HepG2 (cell line): ENCODE data around the gene SLC9A8. TPM values are rescaled to one million over a fixed set of nuclear protein-coding genes. Genes with fewer than 3 reads are reported as not detected.

Source experiments
- BCLAF1 ChIP-seq: fragments of 450-650 bp; IDR thresholded peaks from 2 replicates; pipeline ENCODE4 v1.6.1; 2017; ENCODE audit warnings: mild to moderate bottlenecking
- E2F2 ChIP-seq: sonication (generic); formaldehyde crosslinking; IDR thresholded peaks from 2 replicates; pipeline ENCODE4 v1.4.0; 2020; ENCODE audit warnings: missing genetic modification reagents, borderline replicate concordance
- ISL2 ChIP-seq: sonication (generic); formaldehyde crosslinking; IDR thresholded peaks from 2 replicates; pipeline ENCODE4 v1.5.0; 2020; ENCODE audit warnings: missing genetic modification reagents
- MXI1 ChIP-seq: IDR thresholded peaks from 3 replicates; pipeline ENCODE4 v1.6.1; 2012; ENCODE audit warnings: low read depth, low read length, inconsistent platforms, borderline replicate concordance
- REST ChIP-seq, 2 experiments: IDR thresholded peaks; 2 replicates each; pipeline ENCODE4 v1.6.1; 2011 to 2012; ENCODE audit warnings: low read length in 2 of 2, borderline replicate concordance in 1 of 2, low read depth in 1 of 2, mild to moderate bottlenecking in 1 of 2, moderate library complexity in 1 of 2
- SNAPC4 ChIP-seq: sonication (generic); formaldehyde crosslinking; IDR thresholded peaks from 2 replicates; pipeline ENCODE4 v1.4.0; 2020; ENCODE audit warnings: mild to moderate bottlenecking, missing genetic modification reagents
- ZBTB43 ChIP-seq: sonication (generic); formaldehyde crosslinking; conservative IDR thresholded peaks from 2 replicates; pipeline ENCODE4 v1.4.0; 2020; ENCODE audit warnings: missing genetic modification reagents
- ZNF264 ChIP-seq: sonication (generic); formaldehyde crosslinking; IDR thresholded peaks from 2 replicates; pipeline ENCODE4 v1.4.0; 2020; ENCODE audit warnings: missing genetic modification reagents
- ZNF639 ChIP-seq: conservative IDR thresholded peaks from 2 replicates; pipeline ENCODE4 v1.6.1; 2018; ENCODE audit warnings: missing genetic modification reagents
- polyA plus RNA-seq, 8 experiments: library from polyadenylated mRNA; depleted of rRNA in 3 of 8; stranded (reverse) in 7 of 8; unstranded in 1 of 8; fragments of >200 nt; fragmentation: Illumina TruSeq in 4 of 8; extraction: Trizol in 4 of 8; gene quantifications; 2 replicates each; pipeline versions ENCODE4 v1.2.1 to v1.2.3, GENCODE V29; 2011 to 2016; ENCODE audit warnings: low read depth in 4 of 8, missing spikeins in 1 of 8, mixed read lengths in 1 of 8; ENCODE audit not compliant: insufficient read depth in 1 of 8
- total RNA-seq, 5 experiments: library from RNA; depleted of rRNA; stranded (reverse); fragments of >200 nt; fragmentation: Illumina TruSeq; extraction: Trizol; gene quantifications; 2 replicates each; pipeline ENCODE4 v1.2.3, GENCODE V29; 2016; ENCODE audit warnings: low read depth in 1 of 5

Gene SLC9A8
- total and polyA plus RNA-seq, 2 of the 13 experiments (the other 11 are each of a cell fraction or from before 2014, with no cell fraction given): 4.1 to 7.4 TPM

- TF ChIP-seq SNAPC4 (CRISPR knock-in tag): peak; percentile 88
- TF ChIP-seq BCLAF1: no peak
- peak; percentile 97 for TF ChIP-seq MXI1
- 0 out of 2 replicates have a peak, but pooled peaks have one; percentile 16 for TF ChIP-seq ZNF264
- peak; percentile 94; the same call in 1 of the 2 replicates for TF ChIP-seq E2F2
- peak; percentile 95 for TF ChIP-seq ZNF639 (CRISPR knock-in tag)
- peak in 1 of 2 experiments; percentile 34; a peak in 1 of 4 replicates for TF ChIP-seq REST (IDR thresholded peaks at IDR 0.05; ENCODE audit: borderline replicate concordance in 1 of 2, low read depth in 1 of 2, low read length in 2 of 2)
- TF ChIP-seq ISL2 (CRISPR knock-in tag): peak; percentile 84; the same call in 1 of the 2 replicates
- no peak; the same call in 1 of the 2 replicates for TF ChIP-seq ZBTB43 (CRISPR knock-in tag)
Observed at GRCh38 chr20:49915380-49916145, 102.9 kb downstream of the SLC9A8 start, which contains the start of gene SPATA2 (continued).
